K562 (cell line): Measurements from ENCODE around the gene ZNF140. TPM values are rescaled to one million over a fixed set of nuclear protein-coding genes. Genes with fewer than 3 reads are reported as not detected.

Experiments
- ASH1L ChIP-seq: fragments of 450-650 bp; IDR thresholded peaks from 2 replicates; pipeline ENCODE4 v1.6.1; 2018; ENCODE audit warnings: borderline replicate concordance, mild to moderate bottlenecking, low read depth; ENCODE audit not compliant: partially characterized antibody
- MYC ChIP-seq, 2 experiments: fragments of 250-450 bp in 1 of 2; sonication (Bioruptor Pico) in 1 of 2; IDR thresholded peaks; 2 replicates each; pipeline versions ENCODE4 v1.5.1 to v1.6.1; 2012 to 2021; ENCODE audit warnings: low read depth in 2 of 2, borderline replicate concordance in 1 of 2, improper control_type of control experiment in 1 of 2, low read length in 1 of 2, mild to moderate bottlenecking in 1 of 2, moderate library complexity in 1 of 2
- PML ChIP-seq: IDR thresholded peaks from 2 replicates; pipeline ENCODE4 v1.6.1; 2012; ENCODE audit warnings: low read length, inconsistent platforms
- POLR2AphosphoS2 ChIP-seq: IDR thresholded peaks from 2 replicates; pipeline ENCODE4 v1.6.1; 2012; ENCODE audit warnings: low read length, improper control_type of control experiment
- SREBF1 ChIP-seq: fragments of 150-350 bp; IDR thresholded peaks from 2 replicates; pipeline ENCODE4 v1.6.1; 2014; ENCODE audit warnings: antibody characterized with exemption, low read depth, low read length, borderline replicate concordance
- TEAD1 ChIP-seq, 2 experiments: fragments of 450-650 bp in 1 of 2; sonication (generic) in 1 of 2; formaldehyde crosslinking; IDR thresholded peaks; 2 replicates each; pipeline versions ENCODE4 v1.4.0 to v1.8.0; 2020 to 2022; ENCODE audit warnings: mild to moderate bottlenecking in 2 of 2, missing genetic modification reagents in 1 of 2
- ZKSCAN3 ChIP-seq: fragments of 250-450 bp; sonication (Bioruptor Pico); IDR thresholded peaks from 2 replicates; pipeline ENCODE4 v1.4.0; 2020
- ZNF165 ChIP-seq: fragments of 250-450 bp; sonication (Bioruptor Pico); IDR thresholded peaks from 2 replicates; pipeline ENCODE4 v1.4.0; 2020; ENCODE audit warnings: borderline replicate concordance
- ZNF589 ChIP-seq: fragments of 200-800 bp; sonication (Bioruptor generic); IDR thresholded peaks from 2 replicates; pipeline ENCODE4 v1.6.1; 2016; ENCODE audit warnings: low read depth, missing genetic modification characterization, missing compliant biosample characterization
- ZSCAN29 ChIP-seq: fragments of 450-650 bp; IDR thresholded peaks from 2 replicates; pipeline ENCODE4 v1.6.1; 2017
- polyA plus RNA-seq, 8 experiments: library from polyadenylated mRNA; depleted of rRNA in 4 of 8; stranded (reverse) in 5 of 8; unstranded in 3 of 8; fragments of >200 nt; fragmentation: Nextera tagmentation in 2 of 8; fragmentation: Illumina TruSeq in 1 of 8; extraction: Ambion mirVana in 2 of 8; extraction: Trizol in 1 of 8; gene quantifications; 2 replicates each; pipeline versions ENCODE4 v1.2.1 to v1.2.3, GENCODE V29; 2011 to 2014; ENCODE audit warnings: inconsistent platforms in 1 of 8, missing spikeins in 1 of 8
- total RNA-seq, 7 experiments: library from RNA; depleted of rRNA in 6 of 7; stranded (reverse); fragments of >200 nt in 6 of 7; fragmentation: Illumina TruSeq in 2 of 7; extraction: Trizol in 2 of 7; gene quantifications; 2 replicates each; pipeline versions ENCODE4 v1.2.1 to v1.2.3, GENCODE V29; 2011 to 2021; ENCODE audit warnings: low replicate concordance in 1 of 7
- TF ChIP-seq, protein P1 (sequence below): fragments of 250-450 bp; sonication (Bioruptor Pico); IDR thresholded peaks from 2 replicates; pipeline ENCODE4 v1.8.0; 2022; ENCODE audit warnings: inconsistent platforms, mild to moderate bottlenecking, moderate library complexity, borderline replicate concordance
- TF ChIP-seq, protein P2 (sequence below): IDR thresholded peaks from 2 replicates; pipeline ENCODE4 v1.6.1; 2014; ENCODE audit warnings: antibody characterized with exemption
- TF ChIP-seq, protein P3 (sequence below): fragments of 250-450 bp; sonication (Bioruptor Pico); IDR thresholded peaks from 2 replicates; pipeline ENCODE4 v1.5.1; 2021; ENCODE audit warnings: mild to moderate bottlenecking
- TF ChIP-seq, protein P4 (sequence below): fragments of 450-650 bp; IDR thresholded peaks from 2 replicates; pipeline ENCODE4 v1.6.1; 2016; ENCODE audit warnings: mild to moderate bottlenecking
- TF ChIP-seq, protein P5 (sequence below): fragments of 250-450 bp; sonication (Bioruptor Pico); IDR thresholded peaks from 2 replicates; pipeline ENCODE4 v1.6.1; 2021; ENCODE audit warnings: mild to moderate bottlenecking
- TF ChIP-seq, protein P6 (sequence below): fragments of 250-450 bp; sonication (Bioruptor Pico); IDR thresholded peaks from 2 replicates; pipeline ENCODE4 v1.5.0; 2021
- TF ChIP-seq, protein P7 (sequence below): IDR thresholded peaks from 3 replicates; pipeline ENCODE4 v1.6.1; 2011; ENCODE audit warnings: borderline replicate concordance, mild to moderate bottlenecking; ENCODE audit not compliant: insufficient read length, insufficient read depth

The ZNF140 gene
- total and polyA plus RNA-seq, 9 of the 15 experiments (the other 6 are each of a cell fraction or from before 2014, with no cell fraction given) = 1.6 to 10.9 (median 5.3) TPM

DNA sequence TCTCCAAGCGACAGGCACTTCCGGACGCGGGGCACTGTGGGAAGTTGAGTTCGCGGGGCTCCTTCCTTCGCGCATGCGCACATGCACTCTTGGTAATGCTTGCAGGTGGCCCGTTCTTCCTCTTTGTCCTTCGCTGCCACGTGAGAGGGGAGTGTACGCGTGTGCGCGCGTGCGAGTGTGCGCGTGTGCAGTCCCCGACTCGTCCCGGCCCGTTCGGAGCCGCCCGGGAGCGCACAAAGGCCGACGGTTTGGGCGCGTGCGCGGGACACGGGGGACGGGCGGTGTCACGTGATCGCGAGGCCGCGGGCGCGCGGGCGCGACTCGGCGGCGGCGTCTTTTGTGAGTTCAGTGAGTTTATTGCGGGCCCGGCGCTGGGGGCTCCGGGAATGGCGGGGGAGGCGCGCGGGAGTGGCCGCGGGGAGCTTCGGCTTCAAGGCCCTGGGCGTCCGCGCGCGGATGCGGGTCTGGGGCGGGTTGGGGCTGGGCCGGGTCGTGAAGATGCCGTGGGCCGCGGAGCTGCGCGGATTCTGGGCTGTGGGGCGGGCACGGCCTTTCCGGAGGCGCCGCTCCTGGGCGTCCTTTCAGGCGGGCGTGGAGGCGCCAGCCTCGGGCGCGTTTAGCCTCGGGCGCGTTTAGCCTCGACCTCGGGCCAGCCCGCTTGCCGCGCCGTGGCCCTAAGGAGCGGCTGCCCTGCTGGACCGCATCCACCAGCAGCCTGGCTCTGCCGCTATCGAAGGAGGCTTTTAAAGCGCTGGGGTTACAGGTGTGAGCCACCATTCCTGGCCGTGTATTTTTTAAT is 43.3 kb upstream of the ZNF140 start, which contains the start of gene ZNF84 (continued):
- TF ChIP-seq, protein P1, sequence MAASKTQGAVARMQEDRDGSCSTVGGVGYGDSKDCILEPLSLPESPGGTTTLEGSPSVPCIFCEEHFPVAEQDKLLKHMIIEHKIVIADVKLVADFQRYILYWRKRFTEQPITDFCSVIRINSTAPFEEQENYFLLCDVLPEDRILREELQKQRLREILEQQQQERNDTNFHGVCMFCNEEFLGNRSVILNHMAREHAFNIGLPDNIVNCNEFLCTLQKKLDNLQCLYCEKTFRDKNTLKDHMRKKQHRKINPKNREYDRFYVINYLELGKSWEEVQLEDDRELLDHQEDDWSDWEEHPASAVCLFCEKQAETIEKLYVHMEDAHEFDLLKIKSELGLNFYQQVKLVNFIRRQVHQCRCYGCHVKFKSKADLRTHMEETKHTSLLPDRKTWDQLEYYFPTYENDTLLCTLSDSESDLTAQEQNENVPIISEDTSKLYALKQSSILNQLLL = no peak
- TF ChIP-seq ZSCAN29 = no peak
- no peak for TF ChIP-seq ZKSCAN3 (CRISPR knock-in tag)
- TF ChIP-seq POLR2AphosphoS2 = no peak
- TF ChIP-seq TEAD1 (CRISPR knock-in tag; IDR thresholded peaks at IDR 0.05) = peak in 1 of 2 experiments; percentile 75; a peak in 1 of 4 replicates
- TF ChIP-seq ZNF589 (CRISPR knock-in tag) = peak; percentile 71
- TF ChIP-seq, protein P2, sequence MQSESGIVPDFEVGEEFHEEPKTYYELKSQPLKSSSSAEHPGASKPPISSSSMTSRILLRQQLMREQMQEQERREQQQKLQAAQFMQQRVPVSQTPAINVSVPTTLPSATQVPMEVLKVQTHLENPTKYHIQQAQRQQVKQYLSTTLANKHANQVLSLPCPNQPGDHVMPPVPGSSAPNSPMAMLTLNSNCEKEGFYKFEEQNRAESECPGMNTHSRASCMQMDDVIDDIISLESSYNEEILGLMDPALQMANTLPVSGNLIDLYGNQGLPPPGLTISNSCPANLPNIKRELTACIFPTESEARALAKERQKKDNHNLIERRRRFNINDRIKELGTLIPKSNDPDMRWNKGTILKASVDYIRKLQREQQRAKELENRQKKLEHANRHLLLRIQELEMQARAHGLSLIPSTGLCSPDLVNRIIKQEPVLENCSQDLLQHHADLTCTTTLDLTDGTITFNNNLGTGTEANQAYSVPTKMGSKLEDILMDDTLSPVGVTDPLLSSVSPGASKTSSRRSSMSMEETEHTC = peak; percentile 80; the same call in 1 of the 2 replicates
- TF ChIP-seq, protein P3, sequence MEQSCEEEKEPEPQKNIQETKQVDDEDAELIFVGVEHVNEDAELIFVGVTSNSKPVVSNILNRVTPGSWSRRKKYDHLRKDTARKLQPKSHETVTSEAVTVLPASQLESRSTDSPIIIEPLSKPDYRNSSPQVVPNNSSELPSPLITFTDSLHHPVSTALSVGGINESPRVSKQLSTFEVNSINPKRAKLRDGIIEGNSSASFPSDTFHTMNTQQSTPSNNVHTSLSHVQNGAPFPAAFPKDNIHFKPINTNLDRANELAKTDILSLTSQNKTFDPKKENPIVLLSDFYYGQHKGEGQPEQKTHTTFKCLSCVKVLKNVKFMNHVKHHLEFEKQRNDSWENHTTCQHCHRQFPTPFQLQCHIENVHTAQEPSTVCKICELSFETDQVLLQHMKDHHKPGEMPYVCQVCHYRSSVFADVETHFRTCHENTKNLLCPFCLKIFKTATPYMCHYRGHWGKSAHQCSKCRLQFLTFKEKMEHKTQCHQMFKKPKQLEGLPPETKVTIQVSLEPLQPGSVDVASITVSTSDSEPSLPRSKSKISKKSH (CRISPR knock-in tag) = no peak
- peak; percentile 81; the same call in 1 of the 2 replicates for TF ChIP-seq SREBF1
- no peak for TF ChIP-seq PML
- peak; percentile 91 for TF ChIP-seq MYC (IDR thresholded peaks at IDR 0.05; ENCODE audit: low read depth, low read length)
- no peak for TF ChIP-seq MYC (CRISPR knock-in tag; IDR thresholded peaks at IDR 0.05; ENCODE audit: borderline replicate concordance, low read depth)
- TF ChIP-seq ZNF165 (CRISPR knock-in tag) = peak; percentile 15; the same call in 1 of the 2 replicates
- TF ChIP-seq, protein P4, sequence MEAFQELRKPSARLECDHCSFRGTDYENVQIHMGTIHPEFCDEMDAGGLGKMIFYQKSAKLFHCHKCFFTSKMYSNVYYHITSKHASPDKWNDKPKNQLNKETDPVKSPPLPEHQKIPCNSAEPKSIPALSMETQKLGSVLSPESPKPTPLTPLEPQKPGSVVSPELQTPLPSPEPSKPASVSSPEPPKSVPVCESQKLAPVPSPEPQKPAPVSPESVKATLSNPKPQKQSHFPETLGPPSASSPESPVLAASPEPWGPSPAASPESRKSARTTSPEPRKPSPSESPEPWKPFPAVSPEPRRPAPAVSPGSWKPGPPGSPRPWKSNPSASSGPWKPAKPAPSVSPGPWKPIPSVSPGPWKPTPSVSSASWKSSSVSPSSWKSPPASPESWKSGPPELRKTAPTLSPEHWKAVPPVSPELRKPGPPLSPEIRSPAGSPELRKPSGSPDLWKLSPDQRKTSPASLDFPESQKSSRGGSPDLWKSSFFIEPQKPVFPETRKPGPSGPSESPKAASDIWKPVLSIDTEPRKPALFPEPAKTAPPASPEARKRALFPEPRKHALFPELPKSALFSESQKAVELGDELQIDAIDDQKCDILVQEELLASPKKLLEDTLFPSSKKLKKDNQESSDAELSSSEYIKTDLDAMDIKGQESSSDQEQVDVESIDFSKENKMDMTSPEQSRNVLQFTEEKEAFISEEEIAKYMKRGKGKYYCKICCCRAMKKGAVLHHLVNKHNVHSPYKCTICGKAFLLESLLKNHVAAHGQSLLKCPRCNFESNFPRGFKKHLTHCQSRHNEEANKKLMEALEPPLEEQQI = no peak
- TF ChIP-seq, protein P5, sequence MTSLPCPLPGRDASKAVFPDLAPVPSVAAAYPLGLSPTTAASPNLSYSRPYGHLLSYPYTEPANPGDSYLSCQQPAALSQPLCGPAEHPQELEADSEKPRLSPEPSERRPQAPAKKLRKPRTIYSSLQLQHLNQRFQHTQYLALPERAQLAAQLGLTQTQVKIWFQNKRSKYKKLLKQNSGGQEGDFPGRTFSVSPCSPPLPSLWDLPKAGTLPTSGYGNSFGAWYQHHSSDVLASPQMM (CRISPR knock-in tag) = no peak
- TF ChIP-seq, protein P6, sequence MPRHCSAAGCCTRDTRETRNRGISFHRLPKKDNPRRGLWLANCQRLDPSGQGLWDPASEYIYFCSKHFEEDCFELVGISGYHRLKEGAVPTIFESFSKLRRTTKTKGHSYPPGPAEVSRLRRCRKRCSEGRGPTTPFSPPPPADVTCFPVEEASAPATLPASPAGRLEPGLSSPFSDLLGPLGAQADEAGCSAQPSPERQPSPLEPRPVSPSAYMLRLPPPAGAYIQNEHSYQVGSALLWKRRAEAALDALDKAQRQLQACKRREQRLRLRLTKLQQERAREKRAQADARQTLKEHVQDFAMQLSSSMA (CRISPR knock-in tag) = no peak
- TF ChIP-seq ASH1L = no peak
- TF ChIP-seq, protein P7, sequence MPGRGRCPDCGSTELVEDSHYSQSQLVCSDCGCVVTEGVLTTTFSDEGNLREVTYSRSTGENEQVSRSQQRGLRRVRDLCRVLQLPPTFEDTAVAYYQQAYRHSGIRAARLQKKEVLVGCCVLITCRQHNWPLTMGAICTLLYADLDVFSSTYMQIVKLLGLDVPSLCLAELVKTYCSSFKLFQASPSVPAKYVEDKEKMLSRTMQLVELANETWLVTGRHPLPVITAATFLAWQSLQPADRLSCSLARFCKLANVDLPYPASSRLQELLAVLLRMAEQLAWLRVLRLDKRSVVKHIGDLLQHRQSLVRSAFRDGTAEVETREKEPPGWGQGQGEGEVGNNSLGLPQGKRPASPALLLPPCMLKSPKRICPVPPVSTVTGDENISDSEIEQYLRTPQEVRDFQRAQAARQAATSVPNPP = no peak
